ENCODE measurements around the gene TRIM23.

TRIM23 gene

GRCh38 chr5:65563777-65564176 lies 60.4 kb downstream of the TRIM23 start:
- DNase-seq, result peak in 1 of 2 donors; percentile 9

GRCh38 chr5:65562731-65563701 lies 61.1 kb downstream of the TRIM23 start, which contains the start of the genes CENPK and PPWD1:
CENPK (minus strand) TSS chr5:65563168; CDS start chr5:65554907, 8,261 bp downstream.
PPWD1 (plus strand) TSS chr5:65563296; CDS start chr5:65563311, 15 bp downstream.
- DNase-seq, result peak; percentile 94 to 96

GRCh38 chr5:65556718-65557117 lies 67.4 kb downstream of the TRIM23 start:
- DNase-seq, result no peak

- no peak for DNase-seq
These were observed 68.0 kb downstream of the TRIM23 start for GRCh38 chr5:65556181-65556580.

GRCh38 chr5:65555287-65555686 lies 68.8 kb downstream of the TRIM23 start:
- DNase-seq, result no peak

GRCh38 chr5:65553941-65554340 lies 70.2 kb downstream of the TRIM23 start:
- DNase-seq, result no peak

- no peak for DNase-seq
These were observed 75.9 kb downstream of the TRIM23 start for GRCh38 chr5:65548281-65548680.

- no peak for DNase-seq
These were observed 78.0 kb downstream of the TRIM23 start for GRCh38 chr5:65546141-65546540.

GRCh38 chr5:65544473-65544872 lies 79.7 kb downstream of the TRIM23 start:
- DNase-seq, result no peak

GRCh38 chr5:65539827-65540226 lies 84.3 kb downstream of the TRIM23 start:
- DNase-seq, result no peak

Data from inflammatory macrophage (primary cell).